ENCODE measurements around the gene DDX31.
A peak's percentile ranks its signal among the peaks of the same experiment; 100 is the strongest.

Gene DDX31

GRCh38 chr9:132673355-132673754 lies 3.6 kb upstream of the DDX31 start:
- DNase-seq (ENCODE audit: low read depth): no peak
- TF ChIP-seq, protein P1, sequence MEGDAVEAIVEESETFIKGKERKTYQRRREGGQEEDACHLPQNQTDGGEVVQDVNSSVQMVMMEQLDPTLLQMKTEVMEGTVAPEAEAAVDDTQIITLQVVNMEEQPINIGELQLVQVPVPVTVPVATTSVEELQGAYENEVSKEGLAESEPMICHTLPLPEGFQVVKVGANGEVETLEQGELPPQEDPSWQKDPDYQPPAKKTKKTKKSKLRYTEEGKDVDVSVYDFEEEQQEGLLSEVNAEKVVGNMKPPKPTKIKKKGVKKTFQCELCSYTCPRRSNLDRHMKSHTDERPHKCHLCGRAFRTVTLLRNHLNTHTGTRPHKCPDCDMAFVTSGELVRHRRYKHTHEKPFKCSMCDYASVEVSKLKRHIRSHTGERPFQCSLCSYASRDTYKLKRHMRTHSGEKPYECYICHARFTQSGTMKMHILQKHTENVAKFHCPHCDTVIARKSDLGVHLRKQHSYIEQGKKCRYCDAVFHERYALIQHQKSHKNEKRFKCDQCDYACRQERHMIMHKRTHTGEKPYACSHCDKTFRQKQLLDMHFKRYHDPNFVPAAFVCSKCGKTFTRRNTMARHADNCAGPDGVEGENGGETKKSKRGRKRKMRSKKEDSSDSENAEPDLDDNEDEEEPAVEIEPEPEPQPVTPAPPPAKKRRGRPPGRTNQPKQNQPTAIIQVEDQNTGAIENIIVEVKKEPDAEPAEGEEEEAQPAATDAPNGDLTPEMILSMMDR (IDR thresholded peaks at IDR 0.05; ENCODE audit: control insufficient read depth, extremely low read depth, insufficient read depth): no peak
- H3K4me3 ChIP-seq (ENCODE audit: low read depth, low read length): peak overlapping the region; percentile 95; the same call in 1 of the 2 replicates

- DNase-seq (ENCODE audit: low read depth): peak; percentile 93
- H3K4me3 ChIP-seq (ENCODE audit: low read depth, low read length): peak overlapping the region; percentile 95
Measured at GRCh38 chr9:132672413-132672690, 2.6 kb upstream of the DDX31 start.

GRCh38 chr9:132671620-132672412 lies 2.0 kb upstream of the DDX31 start:
- no peak for DNase-seq (ENCODE audit: low read depth)
- TF ChIP-seq, protein P1 (IDR thresholded peaks at IDR 0.05; ENCODE audit: control insufficient read depth, extremely low read depth, insufficient read depth): no peak
- peak overlapping the region; percentile 95 for H3K4me3 ChIP-seq (ENCODE audit: low read depth, low read length)

More at GRCh38 chr9:132672413-132672690, 2.6 kb upstream of the DDX31 start:
- TF ChIP-seq, protein P1 (IDR thresholded peaks at IDR 0.05; ENCODE audit: control insufficient read depth, extremely low read depth, insufficient read depth): no peak

DNA sequence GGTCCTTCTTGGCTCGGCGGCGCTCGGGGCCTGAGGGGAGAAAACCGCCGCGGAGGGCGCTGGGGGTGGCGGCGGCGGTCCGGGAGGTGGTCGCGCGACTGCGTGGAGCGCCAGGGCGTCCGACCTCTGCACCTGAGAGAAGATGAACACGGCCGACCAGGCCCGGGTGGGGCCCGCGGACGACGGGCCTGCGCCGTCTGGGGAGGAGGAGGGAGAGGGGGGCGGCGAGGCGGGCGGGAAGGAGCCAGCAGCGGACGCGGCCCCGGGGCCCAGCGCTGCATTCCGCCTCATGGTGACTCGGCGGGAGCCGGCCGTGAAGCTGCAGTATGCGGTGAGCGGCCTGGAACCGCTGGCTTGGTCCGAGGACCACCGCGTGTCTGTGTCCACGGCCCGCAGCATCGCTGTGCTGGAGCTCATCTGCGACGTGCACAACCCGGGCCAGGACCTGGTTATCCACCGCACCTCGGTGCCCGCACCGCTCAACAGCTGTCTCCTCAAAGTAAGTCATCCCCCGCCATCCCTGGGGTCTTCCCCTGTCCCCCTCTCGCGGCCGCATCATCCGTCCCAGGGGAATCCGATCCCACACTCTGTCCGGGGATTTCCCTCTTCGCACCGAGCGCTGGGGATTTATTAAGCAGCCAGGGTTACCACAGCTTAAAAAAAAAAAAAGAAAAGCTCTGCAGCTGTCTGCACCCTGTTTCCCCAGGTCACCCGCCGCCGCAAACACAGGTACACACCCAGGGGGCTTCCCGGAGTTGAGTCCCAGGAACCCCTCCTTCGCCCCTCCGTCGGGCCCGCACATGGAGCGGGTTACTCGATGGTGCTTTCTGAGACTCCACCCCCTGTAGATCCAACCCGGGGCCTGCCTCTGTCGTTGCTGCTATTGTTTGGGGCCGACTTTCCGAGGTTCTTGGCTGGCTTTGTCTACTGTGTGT lies 941 bp upstream of the DDX31 start, which contains the start of gene GTF3C4:
Gene GTF3C4 (plus strand): TSS at position 8 of the 935 bp plus-strand sequence. CDS start 135 bp downstream, at position 143.
- TF ChIP-seq, protein P1 (IDR thresholded peaks at IDR 0.05; ENCODE audit: control insufficient read depth, extremely low read depth, insufficient read depth): no peak
- no peak for DNase-seq (ENCODE audit: low read depth)
- peak within 1 kb of the TSS; percentile 95 for H3K4me3 ChIP-seq (ENCODE audit: low read depth, low read length)

GRCh38 chr9:132669319-132669697 lies 475 bp downstream of the DDX31 start:
- DNase-seq (ENCODE audit: low read depth): peak; percentile 62
- TF ChIP-seq, protein P1 (IDR thresholded peaks at IDR 0.05; ENCODE audit: control insufficient read depth, extremely low read depth, insufficient read depth): no peak
- H3K4me3 ChIP-seq (ENCODE audit: low read depth, low read length): peak overlapping the region; percentile 95

DNA sequence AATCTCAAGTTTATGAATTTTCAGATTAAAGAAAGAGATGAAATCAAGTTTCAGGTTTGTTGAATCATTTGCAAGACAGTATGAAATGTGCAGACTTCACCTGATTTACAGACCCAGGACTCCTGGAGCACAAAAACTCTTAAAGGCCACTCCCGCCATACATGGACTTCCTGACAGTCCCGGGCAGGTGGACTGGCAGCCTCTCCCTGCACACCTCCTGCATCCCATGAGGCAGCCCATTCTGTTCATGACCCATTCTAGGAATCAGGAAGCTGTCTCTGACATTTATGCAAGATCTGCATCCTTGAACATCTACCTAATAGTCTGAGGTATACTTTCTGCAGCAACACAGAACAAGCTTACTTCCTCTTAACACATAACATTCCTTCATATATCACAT lies 5.9 kb downstream of the DDX31 start:
- H3K4me3 ChIP-seq (ENCODE audit: low read depth, low read length): no peak overlapping the region
- TF ChIP-seq, protein P1 (IDR thresholded peaks at IDR 0.05; ENCODE audit: control insufficient read depth, extremely low read depth, insufficient read depth): no peak
- DNase-seq (ENCODE audit: low read depth): no peak

Data from LNCaP clone FGC (cell line).